IMR-90 (cell line): ENCODE measurements around the gene SSBP2.

Experiments
- CEBPB ChIP-seq: IDR thresholded peaks from 2 replicates; pipeline ENCODE4 v1.6.1; 2012; ENCODE audit warnings: low read depth, low read length, improper control_type of control experiment
- MXI1 ChIP-seq: IDR thresholded peaks from 2 replicates; pipeline ENCODE4 v1.6.1; 2012; ENCODE audit warnings: low read depth, mild to moderate bottlenecking, low read length, moderate library complexity, borderline replicate concordance
- RAD21 ChIP-seq: IDR thresholded peaks from 2 replicates; pipeline ENCODE4 v1.6.1; 2012; ENCODE audit warnings: low read length, improper control_type of control experiment
- TF ChIP-seq, protein P1 (sequence below): conservative IDR thresholded peaks from 2 replicates; pipeline ENCODE4 v1.5.1; 2012; ENCODE audit warnings: mild to moderate bottlenecking, low read depth, low read length, improper control_type of control experiment

DNA sequence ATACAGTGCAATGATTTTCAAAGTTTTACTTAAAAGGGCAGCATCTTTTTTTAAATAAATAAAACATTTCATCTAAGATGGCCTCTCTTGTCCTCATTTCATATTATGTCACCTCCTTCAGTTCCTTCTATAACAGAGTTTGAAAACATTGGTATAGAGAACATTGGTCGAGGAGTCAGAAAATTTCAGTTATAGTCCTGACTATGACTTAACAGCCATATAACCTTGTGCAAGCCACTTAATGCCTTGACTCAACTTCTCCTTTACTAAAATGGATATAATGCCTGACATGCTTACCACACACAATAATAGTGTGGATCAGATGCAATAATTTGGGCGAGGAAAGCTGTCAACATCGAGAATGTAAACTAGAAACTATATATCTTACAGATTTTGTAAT, 22.6 kb downstream of the SSBP2 start:
- TF ChIP-seq, protein P1, sequence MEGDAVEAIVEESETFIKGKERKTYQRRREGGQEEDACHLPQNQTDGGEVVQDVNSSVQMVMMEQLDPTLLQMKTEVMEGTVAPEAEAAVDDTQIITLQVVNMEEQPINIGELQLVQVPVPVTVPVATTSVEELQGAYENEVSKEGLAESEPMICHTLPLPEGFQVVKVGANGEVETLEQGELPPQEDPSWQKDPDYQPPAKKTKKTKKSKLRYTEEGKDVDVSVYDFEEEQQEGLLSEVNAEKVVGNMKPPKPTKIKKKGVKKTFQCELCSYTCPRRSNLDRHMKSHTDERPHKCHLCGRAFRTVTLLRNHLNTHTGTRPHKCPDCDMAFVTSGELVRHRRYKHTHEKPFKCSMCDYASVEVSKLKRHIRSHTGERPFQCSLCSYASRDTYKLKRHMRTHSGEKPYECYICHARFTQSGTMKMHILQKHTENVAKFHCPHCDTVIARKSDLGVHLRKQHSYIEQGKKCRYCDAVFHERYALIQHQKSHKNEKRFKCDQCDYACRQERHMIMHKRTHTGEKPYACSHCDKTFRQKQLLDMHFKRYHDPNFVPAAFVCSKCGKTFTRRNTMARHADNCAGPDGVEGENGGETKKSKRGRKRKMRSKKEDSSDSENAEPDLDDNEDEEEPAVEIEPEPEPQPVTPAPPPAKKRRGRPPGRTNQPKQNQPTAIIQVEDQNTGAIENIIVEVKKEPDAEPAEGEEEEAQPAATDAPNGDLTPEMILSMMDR, result no peak
- TF ChIP-seq CEBPB (no peak), RAD21 (no peak), MXI1 (no peak)
